GM13977 (cell line): ENCODE measurements around the gene TKT.
A peak's percentile ranks its signal among the peaks of the same experiment; 100 is the strongest.

Experiments used
- DNase-seq: peaks from one replicate; pipeline ENCODE4 v3.0.0; 2012; ENCODE audit warnings: low spot score
- in situ Hi-C: fragments of 300-500 bp; cut with MboI; formaldehyde crosslinking; loops from one replicate; pipeline ENCODE4 v1.12.0; 2022; ENCODE audit warnings: low sequenced_read_pairs, low pct_unique_long_range_greater_than_20kb, mixed read lengths, inconsistent platforms; ENCODE audit not compliant: unreplicated experiment
- TF ChIP-seq, protein P1 (sequence below): IDR thresholded peaks from 2 replicates; pipeline ENCODE4 v1.5.1; 2012; ENCODE audit warnings: mild to moderate bottlenecking, control low read depth; ENCODE audit not compliant: insufficient read depth; ENCODE audit errors: extremely low read depth, missing control alignments

The TKT gene

DNA sequence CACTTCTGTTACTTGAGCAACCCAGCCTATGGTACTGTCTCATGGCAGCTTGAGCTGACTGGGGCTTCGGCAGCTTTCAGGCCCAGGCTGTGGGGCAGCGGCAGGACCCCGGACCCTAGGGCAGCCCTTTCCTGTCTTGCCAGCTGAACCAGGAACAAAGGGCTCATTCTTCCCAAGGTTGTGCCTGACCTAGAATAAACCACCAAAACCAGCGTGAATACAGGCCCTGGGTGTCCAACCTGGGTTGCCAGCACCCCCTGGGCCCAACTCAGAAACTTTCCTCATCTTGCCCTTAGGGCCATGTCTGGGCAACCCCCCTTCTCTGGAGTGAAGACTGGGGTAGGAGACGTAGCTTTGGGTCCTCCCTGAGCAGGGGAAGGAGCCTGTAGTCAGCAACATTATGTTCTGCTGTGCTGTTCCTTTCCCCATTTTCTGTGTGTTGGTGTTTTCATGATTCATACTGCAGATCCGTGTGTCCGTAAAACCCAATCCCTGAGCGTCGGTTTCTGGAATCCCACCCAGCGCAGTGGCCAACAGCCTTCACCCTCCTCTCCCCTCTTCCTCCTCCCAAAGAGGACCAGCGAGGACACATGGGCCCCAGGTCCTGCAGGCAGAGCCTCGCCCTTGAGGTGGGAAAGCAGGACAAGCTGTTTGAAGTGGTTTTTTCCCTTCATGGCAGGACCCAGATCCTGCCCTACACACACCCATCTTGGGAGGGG, 33.5 kb downstream of the TKT start:
- TF ChIP-seq, protein P1, sequence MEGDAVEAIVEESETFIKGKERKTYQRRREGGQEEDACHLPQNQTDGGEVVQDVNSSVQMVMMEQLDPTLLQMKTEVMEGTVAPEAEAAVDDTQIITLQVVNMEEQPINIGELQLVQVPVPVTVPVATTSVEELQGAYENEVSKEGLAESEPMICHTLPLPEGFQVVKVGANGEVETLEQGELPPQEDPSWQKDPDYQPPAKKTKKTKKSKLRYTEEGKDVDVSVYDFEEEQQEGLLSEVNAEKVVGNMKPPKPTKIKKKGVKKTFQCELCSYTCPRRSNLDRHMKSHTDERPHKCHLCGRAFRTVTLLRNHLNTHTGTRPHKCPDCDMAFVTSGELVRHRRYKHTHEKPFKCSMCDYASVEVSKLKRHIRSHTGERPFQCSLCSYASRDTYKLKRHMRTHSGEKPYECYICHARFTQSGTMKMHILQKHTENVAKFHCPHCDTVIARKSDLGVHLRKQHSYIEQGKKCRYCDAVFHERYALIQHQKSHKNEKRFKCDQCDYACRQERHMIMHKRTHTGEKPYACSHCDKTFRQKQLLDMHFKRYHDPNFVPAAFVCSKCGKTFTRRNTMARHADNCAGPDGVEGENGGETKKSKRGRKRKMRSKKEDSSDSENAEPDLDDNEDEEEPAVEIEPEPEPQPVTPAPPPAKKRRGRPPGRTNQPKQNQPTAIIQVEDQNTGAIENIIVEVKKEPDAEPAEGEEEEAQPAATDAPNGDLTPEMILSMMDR: no peak
- no peak for DNase-seq
- in situ Hi-C loops: no loop called here

DNA sequence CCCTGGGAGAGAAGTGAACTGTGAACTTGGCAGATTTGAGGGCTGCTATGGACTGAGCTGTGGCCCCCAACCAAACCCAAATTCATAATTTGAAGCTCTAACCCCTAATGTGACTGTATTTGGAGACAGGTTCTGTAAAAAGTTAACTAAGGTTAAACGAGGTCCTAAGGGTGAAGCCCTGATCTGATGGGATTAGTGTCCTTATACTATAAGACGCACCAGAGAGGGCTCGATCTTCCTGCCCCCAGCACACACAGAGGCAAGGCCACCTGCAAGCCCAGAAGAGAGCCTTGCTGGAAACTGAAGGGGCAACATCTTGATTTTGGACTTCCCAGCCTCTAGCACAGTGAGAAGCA, 34.0 kb downstream of the TKT start:
- no peak for DNase-seq
- in situ Hi-C loops: no loop called here
- TF ChIP-seq, protein P1: no peak

- DNase-seq: no peak
- TF ChIP-seq, protein P1: no peak
- in situ Hi-C loops: no loop called here
These were observed 34.5 kb downstream of the TKT start for GRCh38 chr3:53221345-53221744.

DNA sequence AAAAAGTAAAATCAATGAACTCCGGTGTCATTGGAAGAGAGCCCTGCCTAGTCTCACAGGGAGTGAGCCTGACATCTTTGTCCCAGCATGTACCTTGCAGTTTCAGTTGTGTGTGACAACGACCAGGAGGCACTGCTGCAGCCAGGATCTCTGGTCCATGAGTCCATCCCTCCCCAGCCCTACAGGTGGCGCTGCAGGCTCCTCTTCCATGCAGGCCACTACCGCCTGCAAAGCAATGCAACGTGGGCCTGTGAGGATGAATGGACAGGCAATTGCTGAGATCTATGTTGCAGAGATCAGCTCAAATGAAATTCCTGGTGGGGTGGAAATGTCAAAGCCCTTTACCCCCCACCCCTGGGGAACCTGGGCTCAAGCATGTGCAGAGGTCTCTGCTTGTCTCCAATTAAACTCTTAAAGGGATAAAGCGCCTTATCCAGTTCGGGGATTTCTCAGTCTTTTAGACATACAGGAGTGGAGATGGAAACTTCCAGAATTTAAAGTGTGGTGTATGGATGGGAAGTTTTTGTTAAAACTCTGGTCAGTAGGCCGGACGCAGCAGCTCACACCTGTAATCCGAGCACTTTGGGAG, 35.8 kb downstream of the TKT start:
- TF ChIP-seq, protein P1: peak; percentile 94
- DNase-seq: peak; percentile 88
- in situ Hi-C loops: no loop called here

GRCh38 chr3:53218131-53218530, 37.7 kb downstream of the TKT start:
- no peak for DNase-seq
- TF ChIP-seq, protein P1: no peak
- in situ Hi-C loops: no loop called here

DNA sequence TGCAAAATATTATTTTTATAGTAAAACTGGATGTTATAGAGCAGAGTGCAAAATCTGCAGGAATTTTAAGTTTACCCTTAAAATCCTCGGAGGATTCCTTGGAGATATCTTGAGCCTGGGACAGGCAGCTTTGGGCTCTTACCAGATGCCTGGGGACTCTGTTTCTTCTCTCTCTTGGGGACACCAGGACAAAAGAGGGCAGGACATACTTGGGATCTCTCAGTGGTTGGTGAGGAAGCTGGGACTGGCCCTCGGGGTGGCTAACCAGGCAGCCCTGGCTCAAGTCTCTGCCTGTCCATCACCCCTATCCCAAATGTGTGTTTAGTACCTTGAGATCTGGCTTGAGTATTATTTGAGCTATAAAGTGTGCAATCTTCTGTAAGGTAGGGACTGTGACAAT, 38.6 kb downstream of the TKT start:
- TF ChIP-seq, protein P1: no peak
- in situ Hi-C loops: no loop called here
- no peak for DNase-seq

GRCh38 chr3:53216723-53217122, 39.1 kb downstream of the TKT start:
- no peak for DNase-seq
- in situ Hi-C loops: no loop called here
- TF ChIP-seq, protein P1: no peak
